NCI-H748 treated with DMSO at 0.1 percent for 48 hours (cell line): ENCODE measurements around the gene GALR1.
"Not testable (repeated sequence)": the region's sequence is repeated elsewhere in the genome, so short reads cannot be mapped to it uniquely, and the experiment has no call there.

Experiments used
- DNase-seq: peaks from one replicate; lab custom pipeline; 2025; lab: John Stamatoyannopoulos, UW

The GALR1 gene

GRCh38 chr18:77250926-77251729 is 1.5 kb downstream of the GALR1 start:
- DNase-seq = no peak

- no peak for DNase-seq
Measured at GRCh38 chr18:77251730-77252050, 2.0 kb downstream of the GALR1 start.

GRCh38 chr18:77254711-77255405 is 5.2 kb downstream of the GALR1 start:
- peak; percentile 16 for DNase-seq

- no peak for DNase-seq
Measured at GRCh38 chr18:77255426-77256105, 5.9 kb downstream of the GALR1 start.

GRCh38 chr18:77262643-77263465 is 13.2 kb downstream of the GALR1 start:
- DNase-seq = no peak

GRCh38 chr18:77263466-77263763 is 13.8 kb downstream of the GALR1 start:
- DNase-seq = no peak

- no peak for DNase-seq
Measured at GRCh38 chr18:77267969-77268368, 18.3 kb downstream of the GALR1 start.

GRCh38 chr18:77268456-77268855 is 18.8 kb downstream of the GALR1 start:
- no peak for DNase-seq

GRCh38 chr18:77271576-77272481 is 22.2 kb downstream of the GALR1 start:
- DNase-seq = no peak

GRCh38 chr18:77290841-77291240 is 41.2 kb downstream of the GALR1 start:
- DNase-seq = not testable (repeated sequence)

- DNase-seq = no peak
Measured at GRCh38 chr18:77298172-77298571, 48.5 kb downstream of the GALR1 start.

GRCh38 chr18:77299706-77300105 is 50.1 kb downstream of the GALR1 start:
- no peak for DNase-seq

GRCh38 chr18:77300579-77300978 is 50.9 kb downstream of the GALR1 start:
- no peak for DNase-seq

GRCh38 chr18:77304268-77304667 is 54.6 kb downstream of the GALR1 start:
- DNase-seq = no peak

- no peak for DNase-seq
Measured at GRCh38 chr18:77305676-77306075, 56.0 kb downstream of the GALR1 start.

GRCh38 chr18:77308216-77308615 is 58.6 kb downstream of the GALR1 start:
- no peak for DNase-seq

GRCh38 chr18:77314511-77314910 is 64.9 kb downstream of the GALR1 start:
- DNase-seq = no peak

GRCh38 chr18:77314952-77315351 is 65.3 kb downstream of the GALR1 start:
- no peak for DNase-seq

GRCh38 chr18:77316008-77316407 is 66.4 kb downstream of the GALR1 start:
- no peak for DNase-seq

- no peak for DNase-seq
Measured at GRCh38 chr18:77316641-77317040, 67.0 kb downstream of the GALR1 start.

GRCh38 chr18:77320971-77321559 is 71.4 kb downstream of the GALR1 start:
- no peak for DNase-seq
